ENCODE results near the gene STX11.

Gene STX11

GRCh38 chr6:144134737-144135136, 15.6 kb upstream of the STX11 start:
- no peak for TF ChIP-seq POLR2AphosphoS5 (IDR thresholded peaks at IDR 0.05; ENCODE audit: low read depth)
- no peak overlapping the region for H3K27ac ChIP-seq (replicated peaks)
- DNase-seq (ENCODE audit: low read depth in 1 of 2, low spot score in 1 of 2): no peak
- no peak overlapping the region for H3K4me3 ChIP-seq (replicated peaks; ENCODE audit: insufficient read depth, low read length)
- H3K27me3 ChIP-seq (ENCODE audit: insufficient read depth, poor library complexity, severe bottlenecking): no peaks in the 10 kb centered on the region

GRCh38 chr6:144138542-144138941, 11.8 kb upstream of the STX11 start:
- H3K27me3 ChIP-seq (ENCODE audit: insufficient read depth, poor library complexity, severe bottlenecking): no peaks in the 10 kb centered on the region
- no peak for DNase-seq (ENCODE audit: low read depth in 1 of 2, low spot score in 1 of 2)
- no peak for TF ChIP-seq SPI1 (IDR thresholded peaks at IDR 0.05; ENCODE audit: borderline replicate concordance, low read depth)
- no peak overlapping the region for H3K4me3 ChIP-seq (replicated peaks; ENCODE audit: insufficient read depth, low read length)
- peak overlapping the region; percentile 96 for H3K27ac ChIP-seq (replicated peaks)

- Histone ChIP-seq H3K27me3 (ENCODE audit: insufficient read depth, poor library complexity, severe bottlenecking) (no peaks in the 10 kb centered on the region), H3K27ac (replicated peaks) (peak overlapping the region; percentile 96), H3K4me3 (replicated peaks; ENCODE audit: insufficient read depth, low read length) (no peak overlapping the region)
- TF ChIP-seq GABPA (IDR thresholded peaks at IDR 0.05; ENCODE audit: low read depth): no peak
- no peak for TF ChIP-seq CTCF (IDR thresholded peaks at IDR 0.05; ENCODE audit: insufficient read depth, low read length)
- TF ChIP-seq SPI1 (IDR thresholded peaks at IDR 0.05; ENCODE audit: borderline replicate concordance, low read depth): no peak
- peak; percentile 49; the same call in 1 of the 2 replicates for TF ChIP-seq POLR2AphosphoS5 (IDR thresholded peaks at IDR 0.05; ENCODE audit: low read depth)
- no peak for TF ChIP-seq REST (IDR thresholded peaks at IDR 0.05; ENCODE audit: insufficient replicate concordance, low read depth)
- peak in 1 of 2 experiments; percentile 87 for DNase-seq (ENCODE audit: low read depth in 1 of 2, low spot score in 1 of 2)
These were observed 10.5 kb upstream of the STX11 start for GRCh38 chr6:144139817-144140216.

- no peak for DNase-seq (ENCODE audit: low read depth in 1 of 2, low spot score in 1 of 2)
- H3K27ac ChIP-seq (replicated peaks): peak overlapping the region; percentile 96
- H3K4me3 ChIP-seq (replicated peaks; ENCODE audit: insufficient read depth, low read length): no peak overlapping the region
- TF ChIP-seq REST (IDR thresholded peaks at IDR 0.05; ENCODE audit: insufficient replicate concordance, low read depth) (no peak), CTCF (IDR thresholded peaks at IDR 0.05; ENCODE audit: insufficient read depth, low read length) (no peak), SPI1 (IDR thresholded peaks at IDR 0.05; ENCODE audit: borderline replicate concordance, low read depth) (no peak), GABPA (IDR thresholded peaks at IDR 0.05; ENCODE audit: low read depth) (no peak), POLR2AphosphoS5 (IDR thresholded peaks at IDR 0.05; ENCODE audit: low read depth) (no peak)
- H3K27me3 ChIP-seq (ENCODE audit: insufficient read depth, poor library complexity, severe bottlenecking): no peaks in the 10 kb centered on the region
These were observed 9.4 kb upstream of the STX11 start for GRCh38 chr6:144140867-144141266.

GRCh38 chr6:144141470-144141869, 8.8 kb upstream of the STX11 start:
- H3K4me3 ChIP-seq (replicated peaks; ENCODE audit: insufficient read depth, low read length): no peak overlapping the region; the same call in 1 of the 2 replicates
- TF ChIP-seq REST (IDR thresholded peaks at IDR 0.05; ENCODE audit: insufficient replicate concordance, low read depth): no peak
- TF ChIP-seq GABPA (IDR thresholded peaks at IDR 0.05; ENCODE audit: low read depth): no peak
- TF ChIP-seq POLR2AphosphoS5 (IDR thresholded peaks at IDR 0.05; ENCODE audit: low read depth): no peak
- TF ChIP-seq CTCF (IDR thresholded peaks at IDR 0.05; ENCODE audit: insufficient read depth, low read length): no peak
- no peak for TF ChIP-seq SPI1 (IDR thresholded peaks at IDR 0.05; ENCODE audit: borderline replicate concordance, low read depth)
- no peaks in the 10 kb centered on the region for H3K27me3 ChIP-seq (ENCODE audit: insufficient read depth, poor library complexity, severe bottlenecking)
- DNase-seq (ENCODE audit: low read depth in 1 of 2, low spot score in 1 of 2): no peak
- H3K27ac ChIP-seq (replicated peaks): peak overlapping the region; percentile 96; the same call in 1 of the 2 replicates

All from HL-60 (cell line).